ENCODE data around the gene TCEANC.
"Not testable (repeated sequence)": the region's sequence is repeated elsewhere in the genome, so short reads cannot be mapped to it uniquely, and the experiment has no call there.

TCEANC gene

DNA sequence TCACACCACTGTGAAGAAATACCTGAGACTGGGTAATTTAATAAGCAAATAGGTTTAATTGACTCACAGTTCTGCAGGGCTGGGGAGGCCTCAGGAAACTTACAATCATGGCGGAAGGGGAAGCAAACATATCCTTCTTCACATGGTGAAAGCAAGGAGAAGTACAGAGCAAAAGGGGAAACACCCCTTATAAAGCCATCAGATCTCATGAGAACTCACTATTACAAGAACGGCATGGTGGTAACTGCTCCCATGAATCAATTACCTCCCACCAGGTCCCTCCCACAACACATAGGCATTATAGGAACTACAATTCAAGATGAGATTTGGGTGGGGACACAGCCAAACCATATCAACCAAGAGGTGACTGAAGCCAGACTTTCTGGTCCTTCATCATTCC lies 4.6 kb upstream of the TCEANC start:
- not testable (repeated sequence) for H3K9me3 ChIP-seq (ENCODE audit: control insufficient read depth, insufficient read depth, low read depth, low read length); H3K4me3 ChIP-seq (ENCODE audit: low read depth, low read length); H3K36me3 ChIP-seq (ENCODE audit: control insufficient read depth in 2 of 2, insufficient read depth in 1 of 2, low read length in 2 of 2)
- Histone ChIP-seq H3K27ac (ENCODE audit: extremely low read depth, low read depth, low read length) (peak overlapping the region; percentile 64), H3K4me1 (ENCODE audit: control insufficient read depth, insufficient read depth, low read length) (peaks cover 11% of the 10 kb centered on the region)
- 0 out of 2 replicates have a peak, but pooled peaks have one; percentile 30 for TF ChIP-seq ZFHX2 (tag by site-specific recombination; conservative IDR thresholded peaks at IDR 0.05)
- ChIA-PET POLR2A (interaction anchor here (0.7 kb wide), 1 partner anchor 12 kb away, joined by 4 read pairs; no protein-coding TSS in a partner anchor), CTCF (interaction anchor here (4.0 kb wide), 1 partner anchor 141 kb away, joined by 17 read pairs; no protein-coding TSS in a partner anchor)

DNA sequence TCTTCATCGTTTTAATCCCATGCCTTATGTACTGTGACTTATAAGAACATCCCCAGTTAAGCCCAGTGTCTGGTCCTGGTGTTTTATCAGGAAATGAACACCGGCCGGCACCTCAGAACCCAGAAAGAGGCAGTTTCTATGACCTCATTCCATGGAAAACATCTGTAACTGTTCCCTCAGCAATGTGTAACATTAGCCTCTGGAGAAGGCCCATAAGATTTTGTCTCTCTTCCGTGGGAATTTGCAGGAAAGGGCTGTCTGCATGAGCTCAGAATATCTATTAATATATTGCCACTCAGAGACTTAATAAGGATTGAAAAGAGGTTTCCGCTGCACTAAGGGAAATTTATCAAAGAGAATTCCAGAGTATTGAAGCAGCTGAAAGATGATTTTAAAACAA lies 3.1 kb upstream of the TCEANC start:
- peaks cover 11% of the 10 kb centered on the region for H3K4me1 ChIP-seq (ENCODE audit: control insufficient read depth, insufficient read depth, low read length)
- TF ChIP-seq YY2 (tag by site-specific recombination; IDR thresholded peaks at IDR 0.05) (no peak), ZNF239 (tag by site-specific recombination; IDR thresholded peaks at IDR 0.05) (no peak), ZNF629 (tag by site-specific recombination; IDR thresholded peaks at IDR 0.05) (0 out of 2 replicates have a peak, but pooled peaks have one; percentile 34), ZNF473 (tag by site-specific recombination; IDR thresholded peaks at IDR 0.05) (no peak), PRDM4 (tag by site-specific recombination; IDR thresholded peaks at IDR 0.05) (0 out of 2 replicates have a peak, but pooled peaks have one; percentile 28)
- no peaks in the 10 kb centered on the region for H3K9me3 ChIP-seq (ENCODE audit: control insufficient read depth, insufficient read depth, low read depth, low read length)
- H3K36me3 ChIP-seq (ENCODE audit: control insufficient read depth in 2 of 2, insufficient read depth in 1 of 2, low read length in 2 of 2) = no peaks in the 10 kb centered on the region
- H3K27ac ChIP-seq (ENCODE audit: extremely low read depth, low read depth, low read length) = no peak overlapping the region; the same call in 1 of the 2 replicates
- POLR2A ChIA-PET = interaction anchor here (1.3 kb wide), 1 partner anchor 85 kb away, joined by 3 read pairs; the partner anchor contains the start of genes OFD1 and TRAPPC2
- CTCF ChIA-PET = interaction anchor here (0.5 to 4.0 kb wide), 8 partner anchors 14 to 878 kb away, joined by 3 to 17 read pairs (median 3); no protein-coding TSS in a partner anchor
- no peak overlapping the region for H3K4me3 ChIP-seq (ENCODE audit: low read depth, low read length)

GRCh38 chrX:13650318-13650717 lies 2.6 kb upstream of the TCEANC start:
- no peak for TF ChIP-seq ZSCAN30 (tag by site-specific recombination; IDR thresholded peaks at IDR 0.05)
- TF ChIP-seq GFI1B (tag by site-specific recombination; IDR thresholded peaks at IDR 0.05) = no peak
- TF ChIP-seq GLIS2 (tag by site-specific recombination; IDR thresholded peaks at IDR 0.05) = no peak
- TF ChIP-seq SCRT2 (tag by site-specific recombination; IDR thresholded peaks at IDR 0.05) = 0 out of 2 replicates have a peak, but pooled peaks have one; percentile 14
- POLR2A ChIA-PET = interaction anchor here (1.3 to 1.4 kb wide), 2 partner anchors 38 to 85 kb away, joined by 3 to 5 read pairs; partner anchors contain the start of genes OFD1, RAB9A and TRAPPC2
- Histone ChIP-seq H3K4me3 (ENCODE audit: low read depth, low read length) (no peak overlapping the region), H3K36me3 (ENCODE audit: control insufficient read depth in 2 of 2, insufficient read depth in 1 of 2, low read length in 2 of 2) (no peaks in the 10 kb centered on the region), H3K4me1 (ENCODE audit: control insufficient read depth, insufficient read depth, low read length) (peaks cover 11% of the 10 kb centered on the region), H3K27ac (ENCODE audit: extremely low read depth, low read depth, low read length) (no peak overlapping the region), H3K9me3 (ENCODE audit: control insufficient read depth, insufficient read depth, low read depth, low read length) (no peaks in the 10 kb centered on the region)
- CTCF ChIA-PET = interaction anchor here (0.5 to 4.0 kb wide), 7 partner anchors 14 to 878 kb away, joined by 3 to 17 read pairs (median 3); no protein-coding TSS in a partner anchor

DNA sequence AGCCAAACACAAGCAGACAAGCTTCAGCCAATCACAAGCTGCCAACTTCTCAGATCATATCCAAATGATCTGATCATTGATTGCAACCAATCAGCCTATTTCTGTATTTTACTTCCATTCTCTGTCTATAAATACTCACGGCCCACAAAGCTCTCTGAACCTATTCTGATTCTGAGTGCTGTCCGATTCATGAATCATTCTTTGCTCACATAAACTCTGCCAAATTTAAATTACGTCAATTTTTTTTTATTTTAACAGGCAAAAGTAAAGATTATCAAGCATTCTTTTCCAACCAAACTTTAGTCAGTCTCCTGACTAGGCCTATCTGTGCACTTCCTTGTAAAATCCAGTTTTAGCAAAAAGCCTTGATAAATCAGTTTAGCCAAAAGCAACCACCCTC lies 1.8 kb upstream of the TCEANC start:
- TF ChIP-seq ZNF660 (tag by site-specific recombination; IDR thresholded peaks at IDR 0.05) = no peak
- no peak for TF ChIP-seq SETDB1 (IDR thresholded peaks at IDR 0.05; ENCODE audit: insufficient read length, low read length)
- no peak for TF ChIP-seq ZNF10 (tag by site-specific recombination; IDR thresholded peaks at IDR 0.05)
- TF ChIP-seq ZNF560 (tag by site-specific recombination; IDR thresholded peaks at IDR 0.05; ENCODE audit: borderline replicate concordance) = no peak
- no peak for TF ChIP-seq ZNF184 (tag by site-specific recombination; IDR thresholded peaks at IDR 0.05)
- TF ChIP-seq ZNF549 (tag by site-specific recombination; IDR thresholded peaks at IDR 0.05) = peak; percentile 96
- H3K27ac ChIP-seq (ENCODE audit: extremely low read depth, low read depth, low read length) = no peak overlapping the region
- ChIA-PET CTCF (interaction anchor here (0.6 to 4.0 kb wide), 5 partner anchors 56 to 704 kb away, joined by 3 to 17 read pairs (median 6); no protein-coding TSS in a partner anchor), POLR2A (interaction anchor here (1.4 kb wide), 1 partner anchor 37 kb away, joined by 5 read pairs; the partner anchor contains the start of gene RAB9A)
- no peaks in the 10 kb centered on the region for H3K9me3 ChIP-seq (ENCODE audit: control insufficient read depth, insufficient read depth, low read depth, low read length)
- H3K4me1 ChIP-seq (ENCODE audit: control insufficient read depth, insufficient read depth, low read length) = peaks cover 11% of the 10 kb centered on the region
- H3K4me3 ChIP-seq (ENCODE audit: low read depth, low read length) = no peak overlapping the region
- H3K36me3 ChIP-seq (ENCODE audit: control insufficient read depth in 2 of 2, insufficient read depth in 1 of 2, low read length in 2 of 2) = peaks cover 0 to 4% of the 10 kb centered on the region in 2 experiments; a peak in 1 of 3 replicates
